ENCODE measurements around the gene TACC2. TPM values are rescaled to one million over a fixed set of nuclear protein-coding genes. Genes with fewer than 3 reads are reported as not detected.

Gene TACC2
- total and polyA plus RNA-seq, 2 experiments from 2014 or later = 30.8 to 35.9 TPM

DNA sequence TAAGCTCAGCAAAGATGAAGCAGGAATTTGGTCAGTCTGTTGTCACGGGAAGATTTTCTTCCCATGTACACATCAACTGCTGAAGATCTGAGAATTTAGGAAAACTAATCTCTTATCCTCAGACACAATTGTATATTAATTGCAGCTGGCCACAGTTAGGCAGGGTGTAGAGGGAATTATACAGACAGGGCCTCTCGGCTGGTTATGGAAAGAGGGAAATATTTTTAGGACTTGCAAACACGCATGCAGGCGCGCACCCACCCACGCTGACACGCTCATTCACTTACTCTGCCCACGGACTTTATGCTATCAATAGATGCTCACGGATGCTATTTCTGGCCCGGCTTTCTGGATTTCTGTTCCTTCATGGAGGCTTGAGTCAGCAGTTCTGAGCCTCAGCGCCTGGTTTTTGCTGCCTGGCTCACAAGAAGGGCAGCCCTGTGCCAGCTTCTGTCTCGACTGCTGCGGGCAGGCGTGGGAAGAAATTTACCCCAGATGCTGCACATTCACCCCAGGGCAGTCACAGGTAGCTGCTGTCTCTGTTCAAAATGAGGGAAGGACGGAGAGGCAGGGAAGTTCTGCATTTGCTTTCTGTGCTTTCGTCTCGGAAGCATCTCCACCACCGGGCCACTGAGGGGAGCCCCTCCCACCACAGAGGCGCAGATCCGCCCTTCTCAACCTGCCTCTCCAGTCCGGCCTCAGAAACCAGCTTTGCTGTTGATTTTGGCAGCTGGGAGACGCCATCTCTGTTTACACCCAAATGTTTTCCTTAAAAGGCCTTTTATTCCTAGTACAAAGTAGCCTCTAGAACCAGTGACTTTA lies 165.8 kb downstream of the TACC2 start:
- Mint-ChIP-seq H3K27ac (peak overlapping the region; percentile 40; the same call in 1 of the 2 replicates), H3K27me3 (ENCODE audit: insufficient read depth, low read depth, poor library complexity) (peaks cover 12% of the 10 kb centered on the region), H3K36me3 (ENCODE audit: low read depth) (no peaks in the 10 kb centered on the region; the same call in 2 of the 3 replicates), H3K4me3 (no peak overlapping the region; the same call in 2 of the 3 replicates), H3K4me1 (peaks cover 55% of the 10 kb centered on the region), H3K9me3 (no peaks in the 10 kb centered on the region)
- Histone ChIP-seq H3K4me3 (no peak overlapping the region), H2AFZ (no peak overlapping the region), H3K27me3 (ENCODE audit: insufficient read depth) (no peaks in the 10 kb centered on the region), H3K27ac (ENCODE audit: low read depth) (0 out of 2 replicates have a peak overlapping the region, but pooled peaks have one; percentile 64), H3K79me2 (replicated peaks; ENCODE audit: insufficient read depth) (no peaks in the 10 kb centered on the region), H3K36me3 (ENCODE audit: insufficient read depth) (no peaks in the 10 kb centered on the region), H3F3A (replicated peaks; ENCODE audit: low read depth) (no peaks in the 10 kb centered on the region), H4K20me1 (replicated peaks; ENCODE audit: insufficient read depth) (no peaks in the 10 kb centered on the region), H3K4me1 (ENCODE audit: insufficient read depth) (peaks cover 9% of the 10 kb centered on the region), H3K4me2 (0 out of 2 replicates have a peak overlapping the region, but pooled peaks have one; percentile 8), H3K9me2 (ENCODE audit: insufficient read depth) (no peaks in the 10 kb centered on the region)
- TF ChIP-seq, protein P1, sequence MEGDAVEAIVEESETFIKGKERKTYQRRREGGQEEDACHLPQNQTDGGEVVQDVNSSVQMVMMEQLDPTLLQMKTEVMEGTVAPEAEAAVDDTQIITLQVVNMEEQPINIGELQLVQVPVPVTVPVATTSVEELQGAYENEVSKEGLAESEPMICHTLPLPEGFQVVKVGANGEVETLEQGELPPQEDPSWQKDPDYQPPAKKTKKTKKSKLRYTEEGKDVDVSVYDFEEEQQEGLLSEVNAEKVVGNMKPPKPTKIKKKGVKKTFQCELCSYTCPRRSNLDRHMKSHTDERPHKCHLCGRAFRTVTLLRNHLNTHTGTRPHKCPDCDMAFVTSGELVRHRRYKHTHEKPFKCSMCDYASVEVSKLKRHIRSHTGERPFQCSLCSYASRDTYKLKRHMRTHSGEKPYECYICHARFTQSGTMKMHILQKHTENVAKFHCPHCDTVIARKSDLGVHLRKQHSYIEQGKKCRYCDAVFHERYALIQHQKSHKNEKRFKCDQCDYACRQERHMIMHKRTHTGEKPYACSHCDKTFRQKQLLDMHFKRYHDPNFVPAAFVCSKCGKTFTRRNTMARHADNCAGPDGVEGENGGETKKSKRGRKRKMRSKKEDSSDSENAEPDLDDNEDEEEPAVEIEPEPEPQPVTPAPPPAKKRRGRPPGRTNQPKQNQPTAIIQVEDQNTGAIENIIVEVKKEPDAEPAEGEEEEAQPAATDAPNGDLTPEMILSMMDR (conservative IDR thresholded peaks at IDR 0.05; ENCODE audit: low read depth in 2 of 2) = peak in 1 of 2 experiments; percentile 43; a peak in 2 of 4 replicates
- no peak for TF ChIP-seq ZNF114 (CRISPR knock-in tag; IDR thresholded peaks at IDR 0.05)
- ATAC-seq (peak; percentile 79), DNase-seq (ENCODE audit: low spot score) (peak; percentile 64)

DNA sequence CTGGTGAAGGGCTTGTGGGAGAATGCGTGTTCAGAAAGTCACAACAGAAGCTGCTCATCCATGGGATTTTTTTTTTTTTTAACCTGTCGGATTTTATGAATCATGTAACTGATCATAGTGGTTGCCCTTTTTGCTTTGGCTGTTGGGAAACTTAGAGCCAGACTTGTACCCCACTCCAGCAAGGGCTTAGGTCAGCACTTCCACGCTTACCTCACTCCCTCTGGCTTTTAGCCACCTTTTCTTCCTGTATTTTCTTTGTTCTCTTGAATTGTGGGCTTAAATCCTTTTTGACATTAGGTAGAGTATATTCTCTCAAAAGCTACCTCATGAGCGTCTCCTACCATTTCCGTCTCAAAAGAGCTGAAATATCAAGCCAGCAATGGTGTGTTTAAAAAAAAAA lies 168.5 kb downstream of the TACC2 start:
- H3K36me3 ChIP-seq (ENCODE audit: insufficient read depth) = no peaks in the 10 kb centered on the region
- no peaks in the 10 kb centered on the region; the same call in 1 of the 3 replicates for H3K36me3 Mint-ChIP-seq (ENCODE audit: low read depth)
- ATAC-seq (no peak), DNase-seq (ENCODE audit: low spot score) (no peak)
- H3F3A ChIP-seq (replicated peaks; ENCODE audit: low read depth) = peaks cover 10% of the 10 kb centered on the region
- H3K27me3 Mint-ChIP-seq (ENCODE audit: insufficient read depth, low read depth, poor library complexity) = peaks cover 27% of the 10 kb centered on the region
- H3K4me3 ChIP-seq = no peak overlapping the region
- no peak overlapping the region for H3K4me3 Mint-ChIP-seq
- no peak overlapping the region for H3K4me2 ChIP-seq
- H3K4me1 Mint-ChIP-seq = peaks cover 73% of the 10 kb centered on the region
- no peaks in the 10 kb centered on the region for H3K9me2 ChIP-seq (ENCODE audit: insufficient read depth)
- H3K27ac ChIP-seq (ENCODE audit: low read depth) = no peak overlapping the region
- H3K27me3 ChIP-seq (ENCODE audit: insufficient read depth) = no peaks in the 10 kb centered on the region
- no peak overlapping the region for H3K27ac Mint-ChIP-seq
- peaks cover 22% of the 10 kb centered on the region for H3K4me1 ChIP-seq (ENCODE audit: insufficient read depth)
- TF ChIP-seq NANOG (IDR thresholded peaks at IDR 0.05; ENCODE audit: borderline replicate concordance) = no peak
- TF ChIP-seq, protein P2, sequence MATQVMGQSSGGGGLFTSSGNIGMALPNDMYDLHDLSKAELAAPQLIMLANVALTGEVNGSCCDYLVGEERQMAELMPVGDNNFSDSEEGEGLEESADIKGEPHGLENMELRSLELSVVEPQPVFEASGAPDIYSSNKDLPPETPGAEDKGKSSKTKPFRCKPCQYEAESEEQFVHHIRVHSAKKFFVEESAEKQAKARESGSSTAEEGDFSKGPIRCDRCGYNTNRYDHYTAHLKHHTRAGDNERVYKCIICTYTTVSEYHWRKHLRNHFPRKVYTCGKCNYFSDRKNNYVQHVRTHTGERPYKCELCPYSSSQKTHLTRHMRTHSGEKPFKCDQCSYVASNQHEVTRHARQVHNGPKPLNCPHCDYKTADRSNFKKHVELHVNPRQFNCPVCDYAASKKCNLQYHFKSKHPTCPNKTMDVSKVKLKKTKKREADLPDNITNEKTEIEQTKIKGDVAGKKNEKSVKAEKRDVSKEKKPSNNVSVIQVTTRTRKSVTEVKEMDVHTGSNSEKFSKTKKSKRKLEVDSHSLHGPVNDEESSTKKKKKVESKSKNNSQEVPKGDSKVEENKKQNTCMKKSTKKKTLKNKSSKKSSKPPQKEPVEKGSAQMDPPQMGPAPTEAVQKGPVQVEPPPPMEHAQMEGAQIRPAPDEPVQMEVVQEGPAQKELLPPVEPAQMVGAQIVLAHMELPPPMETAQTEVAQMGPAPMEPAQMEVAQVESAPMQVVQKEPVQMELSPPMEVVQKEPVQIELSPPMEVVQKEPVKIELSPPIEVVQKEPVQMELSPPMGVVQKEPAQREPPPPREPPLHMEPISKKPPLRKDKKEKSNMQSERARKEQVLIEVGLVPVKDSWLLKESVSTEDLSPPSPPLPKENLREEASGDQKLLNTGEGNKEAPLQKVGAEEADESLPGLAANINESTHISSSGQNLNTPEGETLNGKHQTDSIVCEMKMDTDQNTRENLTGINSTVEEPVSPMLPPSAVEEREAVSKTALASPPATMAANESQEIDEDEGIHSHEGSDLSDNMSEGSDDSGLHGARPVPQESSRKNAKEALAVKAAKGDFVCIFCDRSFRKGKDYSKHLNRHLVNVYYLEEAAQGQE (IDR thresholded peaks at IDR 0.05; ENCODE audit: unreplicated experiment) = no peak
- TF ChIP-seq CREB1 (CRISPR knock-in tag; IDR thresholded peaks at IDR 0.05; ENCODE audit: low read depth) = no peak
- TF ChIP-seq, protein P1 (conservative IDR thresholded peaks at IDR 0.05; ENCODE audit: low read depth in 2 of 2) = no peak
- no peak for TF ChIP-seq JUNB (IDR thresholded peaks at IDR 0.05; ENCODE audit: unreplicated experiment)
- no peak for TF ChIP-seq ZNF331 (CRISPR knock-in tag; IDR thresholded peaks at IDR 0.05; ENCODE audit: low read depth)
- TF ChIP-seq POLR2AphosphoS5 (IDR thresholded peaks at IDR 0.05; ENCODE audit: low read depth) = no peak
- no peak for TF ChIP-seq ZNF114 (CRISPR knock-in tag; IDR thresholded peaks at IDR 0.05)
- no peak for TF ChIP-seq EZH2phosphoT487 (IDR thresholded peaks at IDR 0.05; ENCODE audit: unreplicated experiment)
- TF ChIP-seq EZH2 (IDR thresholded peaks at IDR 0.05; ENCODE audit: low read depth, unreplicated experiment) = no peak
- TF ChIP-seq, protein P3, sequence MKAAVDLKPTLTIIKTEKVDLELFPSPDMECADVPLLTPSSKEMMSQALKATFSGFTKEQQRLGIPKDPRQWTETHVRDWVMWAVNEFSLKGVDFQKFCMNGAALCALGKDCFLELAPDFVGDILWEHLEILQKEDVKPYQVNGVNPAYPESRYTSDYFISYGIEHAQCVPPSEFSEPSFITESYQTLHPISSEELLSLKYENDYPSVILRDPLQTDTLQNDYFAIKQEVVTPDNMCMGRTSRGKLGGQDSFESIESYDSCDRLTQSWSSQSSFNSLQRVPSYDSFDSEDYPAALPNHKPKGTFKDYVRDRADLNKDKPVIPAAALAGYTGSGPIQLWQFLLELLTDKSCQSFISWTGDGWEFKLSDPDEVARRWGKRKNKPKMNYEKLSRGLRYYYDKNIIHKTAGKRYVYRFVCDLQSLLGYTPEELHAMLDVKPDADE (IDR thresholded peaks at IDR 0.05) = no peak
- no peaks in the 10 kb centered on the region; the same call in 1 of the 2 replicates for H4K20me1 ChIP-seq (replicated peaks; ENCODE audit: insufficient read depth)
- H3K9me3 Mint-ChIP-seq = no peaks in the 10 kb centered on the region
- H2AFZ ChIP-seq = no peak overlapping the region
- peaks cover 5% of the 10 kb centered on the region; the same call in 1 of the 2 replicates for H3K79me2 ChIP-seq (replicated peaks; ENCODE audit: insufficient read depth)
